IPS DF 4.7 (cell line): ENCODE data around the gene REST.
"Not testable (repeated sequence)": the region's sequence is repeated elsewhere in the genome, so short reads cannot be mapped to it uniquely, and the experiment has no call there.

ENCODE experiments used
- DNase-seq: peaks from one replicate; pipeline ENCODE4 v3.0.0-alpha.2; 2013; ENCODE audit warnings: low spot score; ENCODE audit errors: extremely low read depth

Gene REST

DNA sequence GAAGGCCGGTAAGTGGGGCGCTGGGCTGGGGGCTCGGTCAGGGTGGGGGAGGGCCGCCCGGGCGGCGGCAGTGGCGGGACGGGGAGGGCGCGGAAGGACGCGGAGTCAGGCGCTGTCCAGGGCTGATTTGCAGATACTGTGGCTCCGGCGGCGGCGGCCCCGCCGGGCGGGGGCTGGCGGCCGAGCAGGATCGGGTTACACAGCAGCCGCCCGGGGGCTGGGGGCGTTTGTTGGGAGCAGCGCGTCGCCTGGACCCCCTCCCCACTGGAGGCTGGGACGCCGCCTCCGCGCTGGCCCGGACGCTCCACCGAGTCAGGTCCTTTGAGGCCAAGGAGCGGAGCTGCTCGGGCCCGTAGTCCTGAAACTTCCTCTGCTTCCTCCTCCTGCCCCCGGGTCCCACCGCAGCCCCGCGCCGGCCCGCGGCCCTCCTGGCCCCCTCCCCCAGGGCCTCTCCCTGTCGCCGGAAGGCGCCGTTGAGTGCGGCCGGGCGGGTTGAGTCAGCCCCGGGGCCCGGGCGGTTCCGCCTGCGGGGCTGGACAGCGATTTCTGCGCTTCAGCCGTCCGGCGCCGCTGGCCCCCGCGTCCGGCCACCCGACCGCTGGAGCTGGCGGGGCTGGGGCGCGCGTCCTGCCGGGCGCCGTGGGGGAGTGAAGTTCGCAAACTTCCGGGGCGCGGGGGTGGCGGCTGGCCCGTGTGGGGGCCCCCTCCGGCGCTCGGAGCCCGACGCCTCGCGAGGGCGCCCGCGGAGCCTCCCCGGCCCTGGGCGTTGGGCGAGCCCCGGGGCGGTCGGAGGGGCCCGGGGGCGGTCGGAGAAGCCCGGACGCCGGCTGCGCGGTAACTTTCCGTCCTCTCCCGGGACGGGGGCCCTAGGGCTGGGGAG lies 746 bp downstream of the REST start:
- no peak for DNase-seq

GRCh38 chr4:56909086-56909894 lies 1.6 kb downstream of the REST start:
- no peak for DNase-seq

DNA sequence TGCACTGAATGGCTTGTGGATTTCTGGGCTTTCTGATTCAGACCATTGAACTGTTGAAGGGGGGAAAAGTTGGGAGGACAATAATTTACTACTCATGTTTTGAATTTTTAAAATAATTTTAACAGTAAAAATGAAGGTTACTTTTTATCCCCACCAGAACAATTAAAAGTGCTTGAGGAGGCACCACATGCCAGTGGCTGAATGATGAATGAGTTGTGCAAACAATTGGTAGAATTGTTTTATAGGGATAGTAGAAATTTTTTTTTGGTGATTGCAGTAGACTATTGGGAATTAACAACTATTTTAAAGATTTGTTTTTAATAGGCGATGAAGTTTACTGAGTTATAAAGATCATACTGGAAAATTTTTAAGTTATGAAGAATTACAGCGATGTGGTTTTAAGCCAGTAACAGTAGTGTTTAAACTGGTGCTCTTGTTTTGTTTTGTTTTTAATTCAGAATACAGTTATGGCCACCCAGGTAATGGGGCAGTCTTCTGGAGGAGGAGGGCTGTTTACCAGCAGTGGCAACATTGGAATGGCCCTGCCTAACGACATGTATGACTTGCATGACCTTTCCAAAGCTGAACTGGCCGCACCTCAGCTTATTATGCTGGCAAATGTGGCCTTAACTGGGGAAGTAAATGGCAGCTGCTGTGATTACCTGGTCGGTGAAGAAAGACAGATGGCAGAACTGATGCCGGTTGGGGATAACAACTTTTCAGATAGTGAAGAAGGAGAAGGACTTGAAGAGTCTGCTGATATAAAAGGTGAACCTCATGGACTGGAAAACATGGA lies 2.7 kb downstream of the REST start:
- DNase-seq, result no peak

DNA sequence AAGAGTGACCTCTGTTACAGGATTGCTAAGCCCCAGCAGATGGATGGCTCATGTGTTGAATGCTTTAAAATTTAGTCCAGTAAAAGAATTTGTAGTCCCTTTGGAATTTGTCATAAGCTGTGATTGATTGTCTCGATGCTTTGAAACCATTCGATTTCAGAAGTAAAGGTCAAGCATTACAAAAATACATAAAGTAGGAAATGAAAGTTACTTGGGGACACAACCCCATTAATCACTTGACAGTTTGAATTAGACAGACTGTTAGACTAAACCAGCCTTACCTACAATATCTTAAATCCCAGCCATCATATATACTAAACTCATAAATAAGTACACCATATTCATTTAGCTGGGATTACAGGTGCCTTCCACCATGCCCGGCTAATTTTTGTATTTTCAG lies 6.6 kb downstream of the REST start:
- no peak for DNase-seq

GRCh38 chr4:56914977-56915376 lies 7.3 kb downstream of the REST start:
- DNase-seq, result not testable (repeated sequence)

DNA sequence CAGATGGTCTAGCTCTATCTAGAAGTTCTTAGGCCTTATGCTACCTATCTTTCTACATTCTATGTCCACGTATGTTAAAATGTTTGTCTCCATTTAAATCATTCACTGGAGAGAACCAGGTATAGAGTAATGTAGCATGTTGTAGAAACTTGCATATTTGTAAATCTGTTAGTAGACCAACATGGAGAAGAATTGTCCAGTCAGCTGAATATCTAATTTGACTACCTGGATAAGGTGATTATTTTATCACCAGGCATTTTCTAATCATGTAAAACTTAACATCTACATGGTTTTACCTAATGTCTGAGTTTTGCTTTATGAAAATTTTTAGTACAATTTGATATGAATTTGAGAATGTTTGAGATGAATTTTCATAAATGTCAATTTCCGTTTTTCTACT lies 19.5 kb downstream of the REST start:
- DNase-seq, result no peak

GRCh38 chr4:56930638-56931037 lies 22.9 kb downstream of the REST start:
- DNase-seq, result no peak

- DNase-seq, result no peak
Observed at GRCh38 chr4:56931924-56932323, 24.2 kb downstream of the REST start.

GRCh38 chr4:56937262-56937661 lies 29.6 kb downstream of the REST start:
- DNase-seq, result no peak

DNA sequence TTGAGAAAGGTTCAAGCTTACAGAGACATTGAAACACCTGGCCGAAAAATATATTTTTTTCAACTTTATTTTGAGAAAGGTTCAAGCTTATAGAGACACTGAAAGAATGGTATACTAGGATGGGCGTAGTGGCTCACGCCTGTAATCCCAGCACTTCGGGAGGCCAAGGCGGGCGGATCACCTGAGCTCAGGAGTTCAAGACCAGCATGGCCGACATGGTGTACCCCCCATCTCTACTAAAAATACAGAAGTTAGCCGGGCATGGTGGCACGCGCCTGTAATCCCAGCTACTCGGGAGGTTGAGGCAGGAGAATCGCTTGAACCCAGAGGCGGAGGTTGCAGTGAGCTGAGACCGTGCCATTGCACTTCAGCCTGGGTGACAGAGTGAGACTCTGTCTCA lies 32.1 kb downstream of the REST start:
- not testable (repeated sequence) for DNase-seq

DNA sequence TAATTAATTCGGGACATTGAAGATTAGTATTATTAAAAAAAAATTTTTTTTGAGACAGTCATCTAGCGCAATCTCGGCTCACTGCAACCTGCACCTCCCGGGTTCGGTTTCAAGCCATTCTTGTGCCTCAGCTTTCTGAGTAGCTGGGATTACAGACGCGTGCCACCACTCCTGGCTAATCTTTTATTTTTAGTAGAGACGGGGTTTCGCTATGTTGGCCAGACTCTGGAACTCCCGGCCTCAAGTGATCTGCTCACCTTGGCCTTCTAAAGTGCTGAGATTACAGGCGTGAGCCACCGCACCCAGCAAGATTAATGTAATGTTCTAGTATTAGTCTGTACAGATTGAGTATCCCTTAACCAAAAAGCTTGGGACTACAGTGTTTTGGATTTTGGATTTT lies 32.7 kb downstream of the REST start:
- no peak for DNase-seq

DNA sequence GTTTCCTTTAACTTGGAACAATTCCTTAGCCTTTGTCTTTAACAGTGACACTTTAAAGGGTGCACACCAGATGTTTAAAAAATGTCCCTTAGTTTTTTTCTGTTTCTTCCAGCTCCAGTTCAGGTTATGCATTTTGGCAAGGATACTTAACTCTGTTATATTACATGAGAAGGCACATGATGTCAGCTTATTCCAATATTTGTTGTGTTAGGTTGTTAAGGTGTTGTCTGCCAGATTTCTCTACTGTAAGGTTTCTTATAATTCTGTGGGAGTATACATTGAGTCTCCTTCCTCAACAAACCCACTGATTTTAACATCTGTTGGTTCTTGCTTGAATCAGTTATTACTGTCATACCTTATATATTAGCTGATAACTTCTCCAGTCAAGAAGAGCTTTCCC lies 33.3 kb downstream of the REST start:
- no peak for DNase-seq

DNA sequence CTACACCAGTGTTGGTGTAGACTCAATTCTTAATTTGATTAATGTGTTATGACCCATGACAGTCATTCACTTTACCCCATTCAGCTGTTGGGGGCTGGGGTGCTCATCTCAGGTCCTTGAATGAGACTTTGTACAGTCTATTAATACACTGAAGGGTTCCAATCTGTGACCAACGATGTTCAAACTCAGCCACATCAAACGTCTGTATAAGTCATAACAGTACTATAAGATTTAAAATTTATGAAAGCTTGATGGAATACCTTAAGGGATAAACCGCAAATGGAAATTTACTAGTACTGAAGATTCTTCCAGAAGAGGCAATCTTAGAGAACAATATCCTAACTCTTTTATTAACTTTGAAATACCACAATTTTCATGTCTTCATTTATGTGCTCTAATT lies 33.7 kb downstream of the REST start:
- no peak for DNase-seq

GRCh38 chr4:56953680-56954520 lies 46.2 kb downstream of the REST start:
- no peak for DNase-seq

- no peak for DNase-seq
Observed at GRCh38 chr4:56958111-56958517, 50.4 kb downstream of the REST start.

- no peak for DNase-seq
Observed at GRCh38 chr4:56959100-56959499, 51.4 kb downstream of the REST start.

GRCh38 chr4:56961107-56961500 lies 53.4 kb downstream of the REST start:
- no peak for DNase-seq

DNA sequence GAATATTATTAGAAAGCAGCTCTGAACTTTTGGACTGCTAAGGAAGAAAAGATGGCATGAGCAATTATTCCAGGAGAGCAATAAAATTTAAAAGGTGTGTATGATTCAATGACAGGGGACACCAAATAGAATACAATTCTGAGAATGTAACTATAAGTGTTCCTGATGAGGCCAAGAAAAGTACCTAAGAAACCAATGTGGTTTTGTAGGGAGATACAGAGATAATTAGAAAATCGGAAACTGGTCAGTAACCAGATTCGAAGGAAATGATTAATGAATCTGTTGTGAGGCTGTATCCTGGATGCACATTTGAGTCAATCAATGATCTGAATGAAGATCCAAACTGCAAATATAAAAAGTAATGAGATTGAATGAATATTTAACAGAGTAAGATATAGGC lies 63.7 kb downstream of the REST start:
- no peak for DNase-seq

DNA sequence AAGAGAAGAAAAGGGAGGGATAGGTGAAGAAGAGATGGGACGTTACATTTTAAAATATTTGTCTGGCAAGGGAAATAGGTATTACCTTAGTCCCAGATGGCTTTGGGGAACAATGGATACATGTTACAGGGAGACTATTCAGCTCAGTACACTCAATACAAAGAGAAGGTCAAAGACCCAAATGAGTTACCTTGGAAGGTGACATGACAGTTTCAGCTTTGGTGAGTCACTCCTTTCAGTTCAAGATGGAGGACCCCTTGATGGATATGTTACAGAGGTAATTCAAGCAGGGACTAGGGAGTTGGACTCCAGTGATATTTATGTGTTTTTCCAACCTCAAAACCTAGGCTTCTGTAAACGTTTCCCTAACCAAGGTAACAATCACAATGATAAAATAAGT lies 64.7 kb downstream of the REST start:
- DNase-seq, result no peak

DNA sequence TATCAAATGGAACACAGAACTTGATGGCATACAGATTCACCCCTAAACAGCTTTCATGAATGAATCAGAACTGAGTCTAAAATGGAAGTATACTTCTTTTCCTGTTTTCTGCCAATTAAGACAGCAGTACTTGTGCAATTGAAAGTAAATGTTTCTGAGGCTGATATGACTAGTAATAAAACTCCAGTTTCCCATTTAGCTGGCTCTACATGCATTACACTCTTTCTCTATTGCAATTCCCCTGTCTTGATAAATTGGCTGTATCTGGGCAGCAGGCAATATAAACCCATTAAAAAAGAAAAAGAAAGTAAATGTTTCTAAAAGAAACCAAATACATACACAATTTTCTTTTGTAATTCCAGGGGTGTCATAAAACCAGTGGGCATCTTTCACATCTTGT lies 65.1 kb downstream of the REST start:
- DNase-seq, result no peak

- DNase-seq, result no peak
Observed at GRCh38 chr4:56973336-56973735, 65.6 kb downstream of the REST start.
